Prostate gland (tissue), 2 donors: ENCODE results near the gene SCOC. TPM values are rescaled to one million over a fixed set of nuclear protein-coding genes. Genes with fewer than 3 reads are reported as not detected.
A peak's percentile ranks its signal among the peaks of the same experiment; 100 is the strongest.
"Not testable (repeated sequence)": the region's sequence is repeated elsewhere in the genome, so short reads cannot be mapped to it uniquely, and the experiment has no call there.

Experiments used
- DNase-seq: peaks from one replicate; pipeline ENCODE4 v3.0.0-alpha.2; 2019; ENCODE audit warnings: low spot score
- H3K27ac ChIP-seq, 2 donors: fragments of 200-600 bp; sonication (generic); 2 replicates each; pipeline ENCODE4 v1.5.1; 2017 to 2019
- H3K27me3 ChIP-seq: fragments of 200-600 bp; sonication (generic); replicated peaks from 2 replicates; pipeline ENCODE4 v1.5.1; 2019; ENCODE audit not compliant: insufficient read depth
- H3K36me3 ChIP-seq, 2 donors: fragments of 200-600 bp; sonication (generic); 1 replicate in 1 of 2; 2 replicates in 1 of 2; pipeline versions ENCODE4 v1.5.1 to v1.8.1; 2017 to 2019
- H3K4me1 ChIP-seq: fragments of 200-600 bp; sonication (generic); replicated peaks from 2 replicates; pipeline ENCODE4 v1.5.1; 2019
- H3K4me3 ChIP-seq, 2 donors: fragments of 200-600 bp; sonication (generic); 2 replicates each; pipeline ENCODE4 v1.5.1; 2017 to 2019
- H3K9me3 ChIP-seq: fragments of 200-600 bp; sonication (generic); 2 replicates; pipeline ENCODE4 v1.5.1; 2017
- POLR2A ChIP-seq: fragments of 450-650 bp; IDR thresholded peaks from one replicate; pipeline ENCODE4 v1.6.1; 2016; ENCODE audit warnings: antibody characterized with exemption, mild to moderate bottlenecking
- POLR2AphosphoS5 ChIP-seq: sonication (generic); formaldehyde crosslinking; IDR thresholded peaks from one replicate; pipeline ENCODE4 v1.6.1; 2017; ENCODE audit warnings: antibody characterized with exemption
- WGBS: methylation state at CpG from one replicate; pipeline ENCODE4 v1.1.5; 2018; 5-methylcytosine and 5-hydroxymethylcytosine counted together
- intact Hi-C: fragments of 100-400 bp; cut with DNase I; formaldehyde crosslinking; loops from one replicate; pipeline ENCODE4 v1.14.2; 2022
- total RNA-seq, 2 donors: library from RNA; depleted of rRNA; stranded (reverse); fragments of >200 nt; gene quantifications; one replicate each; pipeline ENCODE4 v1.1.0, GENCODE V29; 2016
- TF ChIP-seq, protein P1 (sequence below), 4 experiments: fragments of 200-600 bp in 2 of 4; fragments of 450-650 bp in 2 of 4; sonication (generic) in 2 of 4; IDR thresholded peaks; 1 replicate in 3 of 4; 2 replicates in 1 of 4; pipeline ENCODE4 v1.5.1; 2016 to 2019; ENCODE audit warnings: antibody characterized with exemption in 4 of 4, mild to moderate bottlenecking in 2 of 4, moderate library complexity in 2 of 4

SCOC gene
- total RNA-seq, 2 donors from 2014 or later, result 28.2 to 58.8 TPM

DNA sequence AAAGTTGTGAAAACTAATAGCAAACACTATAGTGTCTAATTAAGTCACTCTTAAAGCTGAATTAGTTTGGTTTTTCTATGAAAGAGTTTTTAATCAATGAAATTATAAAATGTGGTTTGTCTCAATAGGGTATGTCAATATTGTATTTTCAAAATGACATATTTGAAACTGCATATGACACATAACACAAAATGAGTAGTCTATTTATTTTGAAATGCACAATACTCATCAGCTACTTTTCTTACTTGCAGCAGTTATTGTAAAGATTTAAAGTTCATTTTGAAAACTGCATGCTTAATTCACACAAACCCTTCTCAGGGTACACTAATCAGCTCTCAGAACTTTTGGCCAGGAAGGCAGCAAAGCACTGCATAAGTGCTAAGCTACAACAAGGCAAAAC, 32.8 kb downstream of the SCOC start:
- Histone ChIP-seq H3K27ac (no peak overlapping the region), H3K36me3 (no peaks in the 10 kb centered on the region), H3K4me1 (no peaks in the 10 kb centered on the region), H3K4me3 (no peak overlapping the region), H3K9me3 (no peaks in the 10 kb centered on the region), H3K27me3 (no peaks in the 10 kb centered on the region)
- intact Hi-C loops, result no loop called here
- DNase-seq, result no peak
- no peak for TF ChIP-seq POLR2A
- TF ChIP-seq, protein P1, sequence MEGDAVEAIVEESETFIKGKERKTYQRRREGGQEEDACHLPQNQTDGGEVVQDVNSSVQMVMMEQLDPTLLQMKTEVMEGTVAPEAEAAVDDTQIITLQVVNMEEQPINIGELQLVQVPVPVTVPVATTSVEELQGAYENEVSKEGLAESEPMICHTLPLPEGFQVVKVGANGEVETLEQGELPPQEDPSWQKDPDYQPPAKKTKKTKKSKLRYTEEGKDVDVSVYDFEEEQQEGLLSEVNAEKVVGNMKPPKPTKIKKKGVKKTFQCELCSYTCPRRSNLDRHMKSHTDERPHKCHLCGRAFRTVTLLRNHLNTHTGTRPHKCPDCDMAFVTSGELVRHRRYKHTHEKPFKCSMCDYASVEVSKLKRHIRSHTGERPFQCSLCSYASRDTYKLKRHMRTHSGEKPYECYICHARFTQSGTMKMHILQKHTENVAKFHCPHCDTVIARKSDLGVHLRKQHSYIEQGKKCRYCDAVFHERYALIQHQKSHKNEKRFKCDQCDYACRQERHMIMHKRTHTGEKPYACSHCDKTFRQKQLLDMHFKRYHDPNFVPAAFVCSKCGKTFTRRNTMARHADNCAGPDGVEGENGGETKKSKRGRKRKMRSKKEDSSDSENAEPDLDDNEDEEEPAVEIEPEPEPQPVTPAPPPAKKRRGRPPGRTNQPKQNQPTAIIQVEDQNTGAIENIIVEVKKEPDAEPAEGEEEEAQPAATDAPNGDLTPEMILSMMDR (IDR thresholded peaks at IDR 0.05), result no peak

DNA sequence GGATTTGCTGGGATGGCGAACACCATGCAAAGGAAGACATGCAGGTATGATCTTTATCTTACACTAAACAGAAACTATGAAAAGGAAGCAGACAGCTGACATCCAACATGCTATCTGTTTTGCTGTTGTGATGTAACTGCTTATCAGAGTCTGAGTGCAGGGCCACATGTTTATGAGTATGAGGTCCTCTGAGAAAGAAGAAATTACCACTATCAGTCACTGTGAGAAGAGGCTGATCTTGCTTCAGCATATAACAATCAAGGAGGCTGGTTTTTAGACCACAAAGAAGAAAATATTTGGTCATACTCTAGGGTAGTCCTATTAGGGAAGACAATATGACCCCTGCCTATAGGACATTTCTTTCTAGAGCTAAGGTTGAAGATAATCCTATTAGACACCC, 35.5 kb downstream of the SCOC start:
- DNase-seq, result no peak
- Histone ChIP-seq H3K9me3 (no peaks in the 10 kb centered on the region), H3K27ac (no peak overlapping the region), H3K4me1 (no peaks in the 10 kb centered on the region), H3K4me3 (no peak overlapping the region), H3K36me3 (no peaks in the 10 kb centered on the region), H3K27me3 (no peaks in the 10 kb centered on the region)
- intact Hi-C loops, result no loop called here
- TF ChIP-seq POLR2A (no peak), POLR2AphosphoS5 (no peak)
- TF ChIP-seq, protein P1 (IDR thresholded peaks at IDR 0.05), result no peak
- WGBS, result 100% methylated on average over 1 of the region's 1 CpG

- H3K4me3 ChIP-seq, H3K27ac ChIP-seq, H3K9me3 ChIP-seq, H3K4me1 ChIP-seq, intact Hi-C loops, DNase-seq, H3K36me3 ChIP-seq, H3K27me3 ChIP-seq: not testable (repeated sequence)
- 88% methylated on average over 28 of the region's 32 CpGs for WGBS
Measured at GRCh38 chr4:140413130-140413969, 39.9 kb downstream of the SCOC start.

GRCh38 chr4:140423106-140423505, 49.7 kb downstream of the SCOC start:
- Histone ChIP-seq H3K4me1 (no peaks in the 10 kb centered on the region), H3K36me3 (no peaks in the 10 kb centered on the region), H3K4me3 (no peak overlapping the region), H3K27ac (no peak overlapping the region), H3K27me3 (no peaks in the 10 kb centered on the region), H3K9me3 (no peaks in the 10 kb centered on the region)
- intact Hi-C loops, result no loop called here
- TF ChIP-seq POLR2AphosphoS5 (no peak), POLR2A (no peak)
- TF ChIP-seq, protein P1 (IDR thresholded peaks at IDR 0.05), result no peak
- DNase-seq, result no peak

- intact Hi-C loops, result no loop called here
- Histone ChIP-seq H3K4me3 (peak overlapping the region; percentile 47 to 54), H3K27me3 (no peaks in the 10 kb centered on the region), H3K9me3 (no peaks in the 10 kb centered on the region), H3K27ac (peak overlapping the region; percentile 53 to 76), H3K4me1 (no peaks in the 10 kb centered on the region), H3K36me3 (no peaks in the 10 kb centered on the region)
- 4% methylated on average over 19 of the region's 23 CpGs for WGBS
- DNase-seq, result no peak
- TF ChIP-seq, protein P1 (IDR thresholded peaks at IDR 0.05), result no peak
- TF ChIP-seq POLR2AphosphoS5 (no peak), POLR2A (no peak)
Measured at GRCh38 chr4:140426610-140427105, 53.2 kb downstream of the SCOC start.
